ENCODE results near the gene C14orf180.

- no peak for TF ChIP-seq CTCF (conservative IDR thresholded peaks at IDR 0.05 in 1 of 2, IDR thresholded peaks at IDR 0.05 in 1 of 2; ENCODE audit: extremely low read depth in 1 of 2, insufficient read depth in 1 of 2, low read depth in 1 of 2, low read length in 2 of 2)
- TF ChIP-seq EZH2 (IDR thresholded peaks at IDR 0.05; ENCODE audit: borderline replicate concordance, low read length): no peak
Observed at GRCh38 chr14:104588066-104588857, 8.7 kb downstream of the C14orf180 start.
